Naive thymus-derived CD4-positive, alpha-beta T cell (primary cell): ENCODE measurements around the gene OOSP4B. TPM values are rescaled to one million over a fixed set of nuclear protein-coding genes. Genes with fewer than 3 reads are reported as not detected.

Experiments used
- ATAC-seq: fragments of 150-1000 bp; cut with Tn5 transposase; 2 replicates; pipeline ENCODE4 v1.10.0; 2021; ENCODE audit warnings: mild to moderate bottlenecking, moderate library complexity
- CTCF ChIA-PET: fragments of 350-600 bp; sonication (Branson Sonifier 250); formaldehyde crosslinking; loops from one replicate; lab custom pipeline; 2021; ENCODE audit warnings: antibody characterized with exemption; lab: Charles Lee
- POLR2A ChIA-PET: fragments of 350-600 bp; sonication (Branson Sonifier 250); formaldehyde crosslinking; loops from one replicate; lab custom pipeline; 2021; ENCODE audit warnings: antibody characterized with exemption, inconsistent platforms; lab: Charles Lee
- DNase-seq, 9 donors: peaks; one replicate each; pipeline versions ENCODE4 v3.0.0 to v3.0.0-alpha.2; 2020 to 2022; ENCODE audit warnings: mixed read lengths in 1 of 9
- H3K27ac ChIP-seq: one replicate; pipeline ENCODE4 v1.7.0; 2013; ENCODE audit warnings: mild to moderate bottlenecking, low read depth, low read length, moderate library complexity
- H3K27me3 ChIP-seq, 2 donors: one replicate each; pipeline ENCODE4 v1.7.0; 2013; ENCODE audit warnings: low read length in 2 of 2, mild to moderate bottlenecking in 2 of 2, moderate library complexity in 2 of 2; ENCODE audit not compliant: control insufficient read depth in 2 of 2, insufficient read depth in 2 of 2
- H3K36me3 ChIP-seq, 3 experiments: 1 replicate in 2 of 3; 2 replicates in 1 of 3; pipeline ENCODE4 v1.7.0; 2013; ENCODE audit warnings: low read length in 3 of 3, mild to moderate bottlenecking in 3 of 3, moderate library complexity in 1 of 3; ENCODE audit not compliant: insufficient read depth in 3 of 3, control insufficient read depth in 2 of 3
- H3K4me1 ChIP-seq, 2 donors: one replicate each; pipeline ENCODE4 v1.7.0; 2013; ENCODE audit warnings: low read length in 2 of 2, mild to moderate bottlenecking in 2 of 2, moderate library complexity in 1 of 2; ENCODE audit not compliant: control insufficient read depth in 2 of 2, insufficient read depth in 2 of 2
- H3K4me3 ChIP-seq: 2 replicates; pipeline ENCODE4 v1.7.0; 2013; ENCODE audit warnings: mild to moderate bottlenecking, low read length
- H3K9me3 ChIP-seq, 3 experiments: 1 replicate in 2 of 3; 2 replicates in 1 of 3; pipeline ENCODE4 v1.7.0; 2013; ENCODE audit warnings: low read length in 3 of 3; ENCODE audit not compliant: control insufficient read depth in 2 of 3
- H3K27ac Mint-ChIP-seq, 9 donors: one replicate each; pipeline ENCODE4 v1.8.0; 2020 to 2022; ENCODE audit warnings: mixed read lengths in 9 of 9, mild to moderate bottlenecking in 8 of 9, moderate library complexity in 5 of 9, inconsistent platforms in 2 of 9
- H3K27me3 Mint-ChIP-seq, 5 donors: one replicate each; pipeline ENCODE4 v1.8.0; 2021 to 2022; ENCODE audit warnings: mixed read lengths in 5 of 5, mild to moderate bottlenecking in 1 of 5
- H3K36me3 Mint-ChIP-seq, 5 donors: one replicate each; pipeline ENCODE4 v1.8.0; 2020 to 2022; ENCODE audit warnings: mixed read lengths in 5 of 5, mild to moderate bottlenecking in 3 of 5, inconsistent platforms in 1 of 5
- H3K4me1 Mint-ChIP-seq, 7 donors: one replicate each; pipeline ENCODE4 v1.8.0; 2020 to 2022; ENCODE audit warnings: mixed read lengths in 7 of 7, mild to moderate bottlenecking in 3 of 7, inconsistent platforms in 1 of 7
- H3K4me3 Mint-ChIP-seq, 10 donors: one replicate each; pipeline ENCODE4 v1.8.0; 2020 to 2022; ENCODE audit warnings: mild to moderate bottlenecking in 10 of 10, mixed read lengths in 10 of 10, moderate library complexity in 6 of 10, inconsistent platforms in 2 of 10
- H3K9me3 Mint-ChIP-seq, 11 donors: one replicate each; pipeline ENCODE4 v1.8.0; 2020 to 2022; ENCODE audit warnings: mixed read lengths in 11 of 11, mild to moderate bottlenecking in 4 of 11, inconsistent platforms in 1 of 11, moderate library complexity in 1 of 11
- intact Hi-C, 2 donors: fragments of 100-400 bp; cut with micrococcal nuclease; formaldehyde crosslinking; loops; one replicate each; pipeline ENCODE4 v1.15.1; 2023
- polyA plus RNA-seq, 2 donors: library from polyadenylated mRNA; unstranded; fragments of 300-500 nt; fragmentation: Illumina TruSeq; gene quantifications; one replicate each; pipeline ENCODE4 v1.2.3, GENCODE V29; 2021
- total RNA-seq, 6 experiments: library from RNA in 5 of 6; stranded (reverse) in 5 of 6; gene quantifications; 1 replicate in 5 of 6; 2 replicates in 1 of 6; pipeline ENCODE4 v1.2.3 and lab custom pipeline; 2021 to 2026

OOSP4B gene
- total and polyA plus RNA-seq, 7 experiments from 2014 or later: not detected

DNA sequence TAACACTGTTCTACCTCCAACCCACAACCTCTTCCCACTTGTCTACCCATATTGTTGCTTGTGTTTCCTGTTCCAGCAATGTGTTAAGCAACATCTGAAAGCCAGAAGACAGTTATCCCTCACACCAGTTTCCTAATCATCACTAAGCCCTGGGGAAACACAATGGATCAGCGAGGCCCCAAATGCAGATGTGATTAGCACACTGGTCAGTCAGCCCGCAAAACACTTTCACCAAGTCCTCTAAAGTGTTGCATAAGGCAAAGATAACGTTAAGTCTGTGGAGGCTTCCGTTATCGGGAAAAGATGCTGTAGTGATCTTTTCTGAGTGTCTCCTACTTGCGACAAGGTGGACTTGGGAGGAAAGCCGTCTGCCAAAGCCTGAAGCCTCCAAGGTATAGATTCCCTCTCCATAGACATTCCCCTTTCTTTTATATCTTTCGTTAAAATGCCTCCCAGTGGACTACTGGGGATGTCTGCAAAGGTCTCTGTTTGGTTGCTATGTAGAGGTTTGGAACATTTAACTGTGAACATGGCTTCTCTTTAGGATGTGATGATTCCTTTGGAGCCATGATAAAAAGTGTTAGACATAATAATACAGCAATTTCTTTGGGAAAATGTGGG is 39.5 kb downstream of the OOSP4B start, which contains the start of gene MS4A3:
MS4A3 (plus strand) TSS at position 317 of the 621 bp plus-strand sequence. CDS start 4,496 bp downstream, outside the sequence.
- no peaks in the 10 kb centered on the region for H3K36me3 ChIP-seq
- DNase-seq (no peak), ATAC-seq (peak; percentile 36)
- no peaks in the 10 kb centered on the region for H3K9me3 ChIP-seq
- Mint-ChIP-seq H3K36me3 (no peaks in the 10 kb centered on the region), H3K4me1 (peaks cover 0 to 4% (median 0%) of the 10 kb centered on the region in 7 donors), H3K4me3 (no peak within 1 kb of the TSS), H3K27ac (no peak within 1 kb of the TSS), H3K9me3 (peaks cover 0 to 4% (median 0%) of the 10 kb centered on the region in 11 donors), H3K27me3 (peaks cover 0 to 7% (median 4%) of the 10 kb centered on the region in 5 donors)
- H3K27me3 ChIP-seq: no peaks in the 10 kb centered on the region
- ChIA-PET CTCF (no interaction called here), POLR2A (no interaction called here)
- no peaks in the 10 kb centered on the region for H3K4me1 ChIP-seq
- intact Hi-C loops: no loop called here
- no peak within 1 kb of the TSS for H3K27ac ChIP-seq
- no peak within 1 kb of the TSS for H3K4me3 ChIP-seq

GRCh38 chr11:60059052-60059451 is 42.1 kb downstream of the OOSP4B start:
- Histone ChIP-seq H3K36me3 (no peaks in the 10 kb centered on the region), H3K9me3 (no peaks in the 10 kb centered on the region), H3K4me3 (no peak overlapping the region), H3K27ac (no peak overlapping the region), H3K27me3 (no peaks in the 10 kb centered on the region), H3K4me1 (no peaks in the 10 kb centered on the region)
- H3K4me3 Mint-ChIP-seq: no peak overlapping the region
- H3K36me3 Mint-ChIP-seq: no peaks in the 10 kb centered on the region
- intact Hi-C loops: no loop called here
- no peak overlapping the region for H3K27ac Mint-ChIP-seq
- H3K9me3 Mint-ChIP-seq: peaks cover 0 to 2% (median 0%) of the 10 kb centered on the region in 11 donors
- DNase-seq (no peak), ATAC-seq (no peak)
- ChIA-PET CTCF (no interaction called here), POLR2A (no interaction called here)
- peaks cover 0 to 4% (median 0%) of the 10 kb centered on the region in 7 donors for H3K4me1 Mint-ChIP-seq
- peaks cover 0 to 3% (median 0%) of the 10 kb centered on the region in 5 donors for H3K27me3 Mint-ChIP-seq

DNA sequence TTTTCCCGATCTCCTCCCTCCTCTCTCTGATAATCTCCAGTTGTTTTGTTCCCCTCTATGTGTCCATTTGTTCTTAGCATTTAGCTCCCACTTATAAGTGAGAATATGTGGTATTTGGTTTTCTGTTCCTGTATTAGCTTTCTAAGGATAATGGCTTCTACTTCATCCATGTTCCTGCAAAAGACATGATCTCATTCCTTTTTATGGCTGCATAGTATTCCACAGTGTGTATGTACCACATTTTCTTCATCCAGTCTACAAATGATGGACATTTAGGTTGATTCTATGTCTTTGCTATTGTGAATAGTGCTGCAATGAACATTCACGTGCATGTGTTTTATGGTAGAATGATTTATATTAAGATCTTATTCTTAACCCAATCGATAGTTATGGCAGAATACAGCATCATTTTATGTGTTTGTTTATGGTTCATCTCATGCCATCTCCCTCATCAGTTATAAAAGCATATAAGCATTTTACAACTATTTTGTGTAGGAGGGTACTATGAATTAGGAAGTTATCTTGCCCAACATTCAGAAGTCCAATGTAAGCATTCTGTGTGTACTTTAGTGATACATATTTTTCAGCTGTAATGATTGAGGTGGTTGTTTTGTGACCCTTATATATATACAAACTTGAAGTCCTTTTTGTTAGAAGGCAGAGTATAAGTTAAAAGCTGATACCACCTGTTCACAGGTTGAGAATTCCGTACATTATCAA is 42.7 kb downstream of the OOSP4B start:
- H3K27me3 ChIP-seq: no peaks in the 10 kb centered on the region
- H3K27ac Mint-ChIP-seq: no peak overlapping the region
- POLR2A ChIA-PET: no interaction called here
- H3K4me1 ChIP-seq: no peaks in the 10 kb centered on the region
- CTCF ChIA-PET: no interaction called here
- no peak for DNase-seq
- no peak for ATAC-seq
- H3K9me3 Mint-ChIP-seq: peaks cover 0 to 2% (median 0%) of the 10 kb centered on the region in 11 donors
- no peak overlapping the region for H3K4me3 ChIP-seq
- no peaks in the 10 kb centered on the region for H3K36me3 ChIP-seq
- no peak overlapping the region for H3K4me3 Mint-ChIP-seq
- H3K4me1 Mint-ChIP-seq: peaks cover 0 to 4% (median 0%) of the 10 kb centered on the region in 7 donors
- no peaks in the 10 kb centered on the region for H3K9me3 ChIP-seq
- intact Hi-C loops: no loop called here
- H3K27ac ChIP-seq: no peak overlapping the region
- H3K36me3 Mint-ChIP-seq: no peaks in the 10 kb centered on the region
- H3K27me3 Mint-ChIP-seq: peaks cover 0 to 3% (median 0%) of the 10 kb centered on the region in 5 donors

DNA sequence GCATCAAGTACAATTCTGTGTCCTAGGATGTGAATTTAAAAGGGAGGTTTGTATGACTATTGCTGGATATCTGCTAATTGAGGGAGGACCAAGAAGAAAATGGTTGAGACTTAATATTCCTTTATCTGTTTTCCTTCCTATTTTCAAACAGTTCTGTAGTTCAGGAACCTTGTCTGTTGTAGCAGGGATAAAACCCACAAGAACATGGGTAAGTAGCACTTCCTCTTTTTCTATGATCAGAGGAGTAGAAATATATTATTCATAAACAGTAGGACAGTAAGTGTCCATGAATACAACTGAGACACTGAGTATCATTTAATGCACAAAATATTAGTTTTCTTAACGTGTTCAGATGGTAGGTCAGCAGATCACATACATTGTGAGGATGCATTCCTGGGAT is 47.1 kb downstream of the OOSP4B start:
- Mint-ChIP-seq H3K27me3 (peaks cover 0 to 2% (median 0%) of the 10 kb centered on the region in 5 donors), H3K27ac (no peak overlapping the region)
- H3K36me3 ChIP-seq: no peaks in the 10 kb centered on the region

DNA sequence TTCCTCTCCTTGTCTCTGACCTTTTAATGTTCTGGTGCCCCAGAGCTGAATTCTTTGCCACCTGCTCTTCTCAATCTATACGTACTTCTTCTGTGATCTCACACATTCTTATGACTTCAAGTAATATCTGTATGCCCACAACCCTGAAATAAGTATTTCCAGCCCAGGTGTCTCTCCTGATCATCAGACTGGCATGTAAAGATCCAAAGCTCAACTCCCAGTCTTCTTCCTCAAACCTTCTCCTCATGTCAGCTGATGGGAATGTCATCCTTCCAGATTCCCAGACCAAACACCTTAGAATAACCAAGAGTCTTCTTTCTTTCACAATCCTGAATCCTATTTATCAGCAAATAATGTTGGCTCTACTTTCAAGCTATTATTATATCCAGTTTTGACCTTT is 48.8 kb downstream of the OOSP4B start:
- no peak overlapping the region for H3K27ac Mint-ChIP-seq
- intact Hi-C loops: no loop called here
- H3K4me1 Mint-ChIP-seq: no peaks in the 10 kb centered on the region
- ChIA-PET POLR2A (no interaction called here), CTCF (no interaction called here)
- no peaks in the 10 kb centered on the region for H3K4me1 ChIP-seq
- peaks cover 0 to 3% (median 0%) of the 10 kb centered on the region in 11 donors for H3K9me3 Mint-ChIP-seq
- peaks cover 0 to 7% (median 4%) of the 10 kb centered on the region in 5 donors for H3K27me3 Mint-ChIP-seq
- no peaks in the 10 kb centered on the region for H3K27me3 ChIP-seq
- no peak overlapping the region for H3K27ac ChIP-seq
- ATAC-seq (no peak), DNase-seq (no peak)
- H3K36me3 Mint-ChIP-seq: no peaks in the 10 kb centered on the region
- H3K36me3 ChIP-seq: no peaks in the 10 kb centered on the region
- no peak overlapping the region for H3K4me3 ChIP-seq
- H3K4me3 Mint-ChIP-seq: no peak overlapping the region
- no peaks in the 10 kb centered on the region for H3K9me3 ChIP-seq

More for the DNA sequence above, 47.1 kb downstream of the OOSP4B start:
- Histone ChIP-seq H3K4me1 (no peaks in the 10 kb centered on the region), H3K27ac (no peak overlapping the region), H3K27me3 (no peaks in the 10 kb centered on the region), H3K4me3 (no peak overlapping the region), H3K9me3 (no peaks in the 10 kb centered on the region)
- H3K4me3 Mint-ChIP-seq: no peak overlapping the region
- ChIA-PET CTCF (interaction anchor here (1.2 kb wide), 1 partner anchor 14 kb away, joined by 3 read pairs; no protein-coding TSS in a partner anchor), POLR2A (no interaction called here)
- ATAC-seq (no peak), DNase-seq (no peak)
- H3K4me1 Mint-ChIP-seq: no peaks in the 10 kb centered on the region
- intact Hi-C loops: no loop called here
- H3K36me3 Mint-ChIP-seq: no peaks in the 10 kb centered on the region
- H3K9me3 Mint-ChIP-seq: peaks cover 0 to 2% (median 0%) of the 10 kb centered on the region in 11 donors

DNA sequence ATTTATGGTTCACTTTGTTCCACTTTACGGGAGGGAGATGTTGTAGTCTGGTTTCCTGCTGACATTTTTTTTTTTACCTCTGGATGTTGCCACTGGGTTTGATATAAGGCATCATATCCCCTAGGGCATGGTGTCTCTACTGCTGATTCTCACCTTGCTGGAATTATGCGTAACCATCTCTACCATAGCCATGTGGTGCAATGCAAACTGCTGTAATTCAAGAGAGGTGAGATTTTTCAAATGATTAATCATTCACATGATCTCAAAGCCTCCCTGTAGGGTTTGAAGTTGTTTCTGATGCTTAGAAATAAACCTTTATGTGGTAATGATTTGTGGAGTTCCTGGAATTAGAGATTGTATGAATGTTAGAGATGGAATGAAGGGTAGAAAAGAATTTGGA is 52.5 kb downstream of the OOSP4B start:
- intact Hi-C loops: no loop called here
- H3K27me3 Mint-ChIP-seq: peaks cover 0 to 14% (median 6%) of the 10 kb centered on the region in 5 donors
- H3K27ac Mint-ChIP-seq: no peak overlapping the region
- ChIA-PET POLR2A (no interaction called here), CTCF (no interaction called here)
- Histone ChIP-seq H3K27ac (no peak overlapping the region), H3K27me3 (no peaks in the 10 kb centered on the region), H3K4me1 (no peaks in the 10 kb centered on the region), H3K4me3 (no peak overlapping the region), H3K36me3 (no peaks in the 10 kb centered on the region), H3K9me3 (no peaks in the 10 kb centered on the region)
- no peak overlapping the region for H3K4me3 Mint-ChIP-seq
- H3K4me1 Mint-ChIP-seq: no peaks in the 10 kb centered on the region
- peaks cover 0 to 11% (median 0%) of the 10 kb centered on the region in 11 donors for H3K9me3 Mint-ChIP-seq
- ATAC-seq (no peak), DNase-seq (no peak)
- peaks cover 0 to 3% (median 0%) of the 10 kb centered on the region in 5 donors for H3K36me3 Mint-ChIP-seq
